Measurements from ENCODE around the gene CCL8. TPM values are rescaled to one million over a fixed set of nuclear protein-coding genes. Genes with fewer than 3 reads are reported as not detected.

The CCL8 gene
- total and polyA plus RNA-seq, 7 donors = 1.6 to 12.5 (median 4.5) TPM; not detected in 3

DNA sequence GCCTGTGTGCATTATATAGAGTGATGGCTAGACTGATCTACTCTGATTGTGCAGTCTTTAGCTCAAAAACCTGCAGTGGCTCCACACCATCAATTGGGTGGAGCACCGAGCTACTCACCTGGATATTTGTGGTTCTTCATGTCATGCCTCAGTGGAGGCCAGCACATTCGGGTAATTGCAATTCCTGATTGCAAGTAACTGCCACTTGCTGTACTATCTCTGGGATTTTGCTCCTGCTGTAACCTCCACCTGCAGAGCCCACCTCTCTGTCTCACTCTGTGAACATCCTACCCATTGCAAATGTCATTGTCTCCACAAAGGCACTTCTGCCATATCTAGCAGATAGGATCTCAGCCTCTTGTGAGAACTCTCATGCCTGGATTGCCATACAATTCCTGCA lies 45.5 kb downstream of the CCL8 start:
- no peak overlapping the region for H3K27ac ChIP-seq
- no peaks in the 10 kb centered on the region for H3K9me3 ChIP-seq
- 55 to 58% methylated on average over 2 of the region's 2 CpGs for WGBS, 2 donors
- no peaks in the 10 kb centered on the region for H3K4me1 ChIP-seq
- no peak overlapping the region for H3K4me3 ChIP-seq
- H3K27me3 ChIP-seq = peaks cover 0 to 10% (median 0%) of the 10 kb centered on the region in 3 donors
- no peak for DNase-seq
- intact Hi-C loops (cut with DNase I) = no loop called here
- TF ChIP-seq, protein P1, sequence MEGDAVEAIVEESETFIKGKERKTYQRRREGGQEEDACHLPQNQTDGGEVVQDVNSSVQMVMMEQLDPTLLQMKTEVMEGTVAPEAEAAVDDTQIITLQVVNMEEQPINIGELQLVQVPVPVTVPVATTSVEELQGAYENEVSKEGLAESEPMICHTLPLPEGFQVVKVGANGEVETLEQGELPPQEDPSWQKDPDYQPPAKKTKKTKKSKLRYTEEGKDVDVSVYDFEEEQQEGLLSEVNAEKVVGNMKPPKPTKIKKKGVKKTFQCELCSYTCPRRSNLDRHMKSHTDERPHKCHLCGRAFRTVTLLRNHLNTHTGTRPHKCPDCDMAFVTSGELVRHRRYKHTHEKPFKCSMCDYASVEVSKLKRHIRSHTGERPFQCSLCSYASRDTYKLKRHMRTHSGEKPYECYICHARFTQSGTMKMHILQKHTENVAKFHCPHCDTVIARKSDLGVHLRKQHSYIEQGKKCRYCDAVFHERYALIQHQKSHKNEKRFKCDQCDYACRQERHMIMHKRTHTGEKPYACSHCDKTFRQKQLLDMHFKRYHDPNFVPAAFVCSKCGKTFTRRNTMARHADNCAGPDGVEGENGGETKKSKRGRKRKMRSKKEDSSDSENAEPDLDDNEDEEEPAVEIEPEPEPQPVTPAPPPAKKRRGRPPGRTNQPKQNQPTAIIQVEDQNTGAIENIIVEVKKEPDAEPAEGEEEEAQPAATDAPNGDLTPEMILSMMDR (IDR thresholded peaks at IDR 0.05) = no peak
- TF ChIP-seq POLR2A (IDR thresholded peaks at IDR 0.05) = no peak
- TF ChIP-seq POLR2AphosphoS5 (IDR thresholded peaks at IDR 0.05) = no peak
- TF ChIP-seq EP300 (IDR thresholded peaks at IDR 0.05) = no peak
- H3K36me3 ChIP-seq = no peaks in the 10 kb centered on the region

DNA sequence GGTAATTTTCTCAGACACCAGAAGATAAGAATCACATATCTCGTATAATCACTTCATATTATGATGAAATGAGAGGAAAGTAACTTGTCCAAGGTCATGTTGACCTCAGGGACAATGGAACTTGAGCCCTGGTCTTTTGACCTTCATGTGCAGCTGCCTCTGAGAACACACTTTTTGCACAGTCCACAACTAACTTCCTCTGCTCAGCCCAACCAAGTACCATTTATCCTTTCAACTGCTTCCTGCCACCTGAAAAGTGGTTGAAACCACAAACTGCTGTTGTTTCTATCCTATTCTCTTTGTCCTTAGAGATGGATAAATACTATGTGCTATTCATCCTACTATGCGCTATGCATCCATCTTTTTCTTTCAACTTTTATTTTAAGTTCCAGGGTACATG lies 46.1 kb downstream of the CCL8 start:
- H3K36me3 ChIP-seq = no peaks in the 10 kb centered on the region
- no peaks in the 10 kb centered on the region for H3K9me3 ChIP-seq
- intact Hi-C loops (cut with DNase I) = no loop called here
- no peak overlapping the region for H3K27ac ChIP-seq
- peaks cover 0 to 10% (median 0%) of the 10 kb centered on the region in 3 donors for H3K27me3 ChIP-seq
- TF ChIP-seq POLR2A (IDR thresholded peaks at IDR 0.05) (no peak), POLR2AphosphoS5 (IDR thresholded peaks at IDR 0.05) (no peak), EP300 (IDR thresholded peaks at IDR 0.05) (no peak)
- TF ChIP-seq, protein P1 (IDR thresholded peaks at IDR 0.05) = no peak
- no peaks in the 10 kb centered on the region for H3K4me1 ChIP-seq
- WGBS, 2 donors = 42 to 58% methylated on average over 2 of the region's 2 CpGs
- no peak for DNase-seq
- no peak overlapping the region for H3K4me3 ChIP-seq

DNA sequence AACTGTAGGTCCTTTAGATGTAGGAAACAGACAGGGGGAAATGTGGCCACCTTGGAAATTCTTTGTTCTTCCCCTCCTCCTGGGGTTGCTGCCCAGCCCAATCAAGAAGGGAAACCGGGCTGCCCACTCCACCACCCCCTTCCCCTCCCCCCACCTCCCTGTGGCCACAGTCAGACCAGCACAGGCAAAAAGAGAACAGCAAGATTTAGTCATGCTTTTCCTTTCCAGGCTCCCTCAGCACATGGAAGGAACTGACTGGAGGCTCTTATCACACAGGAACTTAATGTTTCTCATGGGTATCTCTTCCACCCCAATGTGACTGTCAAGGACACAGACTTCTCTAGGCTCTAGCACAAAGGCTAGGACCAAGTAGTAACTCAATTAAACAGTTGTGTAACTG lies 46.8 kb downstream of the CCL8 start:
- H3K27me3 ChIP-seq = peaks cover 0 to 10% (median 0%) of the 10 kb centered on the region in 3 donors
- no peak for DNase-seq
- H3K4me3 ChIP-seq = no peak overlapping the region
- no peak for TF ChIP-seq EP300 (IDR thresholded peaks at IDR 0.05)
- no peak for TF ChIP-seq POLR2A (IDR thresholded peaks at IDR 0.05)
- TF ChIP-seq, protein P1 (IDR thresholded peaks at IDR 0.05) = no peak
- TF ChIP-seq POLR2AphosphoS5 (IDR thresholded peaks at IDR 0.05) = no peak
- 13 to 19% methylated on average over 1 of the region's 1 CpG for WGBS, 2 donors
- H3K27ac ChIP-seq = no peak overlapping the region
- H3K9me3 ChIP-seq = no peaks in the 10 kb centered on the region
- no peaks in the 10 kb centered on the region for H3K36me3 ChIP-seq
- intact Hi-C loops (cut with DNase I) = no loop called here
- peaks cover 0 to 3% (median 1%) of the 10 kb centered on the region in 4 donors for H3K4me1 ChIP-seq

DNA sequence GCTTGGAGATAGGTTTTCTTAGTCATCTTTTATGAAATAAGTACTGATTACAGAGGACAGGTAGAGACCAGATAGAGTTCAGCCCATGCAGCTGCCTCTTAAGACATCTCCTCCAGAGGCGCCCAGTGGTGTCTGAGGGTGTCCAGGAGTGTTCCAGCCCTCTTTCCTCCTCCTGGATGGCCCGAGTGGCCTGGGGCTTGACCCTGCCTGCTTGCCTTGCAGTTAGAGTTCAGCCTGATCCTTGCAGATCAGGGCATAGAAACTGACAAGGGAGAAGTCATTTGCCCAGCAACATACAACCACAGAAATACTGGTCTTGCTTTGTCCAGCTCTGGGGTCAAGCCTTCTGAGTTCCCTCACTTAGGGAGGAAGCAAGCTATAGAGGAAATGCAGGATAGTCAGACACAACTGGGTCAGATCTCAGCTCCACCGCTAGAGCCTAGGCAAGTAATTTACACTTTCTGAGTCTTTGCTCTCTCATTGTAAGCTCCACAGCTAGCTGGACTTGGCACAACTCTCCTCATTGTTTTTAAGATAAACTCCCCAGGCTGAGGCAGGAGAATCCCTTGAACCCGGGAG lies 47.4 kb downstream of the CCL8 start:
- H3K27ac ChIP-seq = no peak overlapping the region
- H3K4me1 ChIP-seq = peaks cover 0 to 9% (median 3%) of the 10 kb centered on the region in 4 donors
- no peaks in the 10 kb centered on the region for H3K36me3 ChIP-seq
- DNase-seq = no peak
- WGBS, 2 donors = 66 to 70% methylated on average over 4 of the region's 4 CpGs
- no peak overlapping the region for H3K4me3 ChIP-seq
- H3K9me3 ChIP-seq = no peaks in the 10 kb centered on the region
- H3K27me3 ChIP-seq = peaks cover 0 to 10% (median 0%) of the 10 kb centered on the region in 3 donors
- TF ChIP-seq EP300 (IDR thresholded peaks at IDR 0.05) = no peak
- TF ChIP-seq, protein P1 (IDR thresholded peaks at IDR 0.05) = no peak
- no peak for TF ChIP-seq POLR2A (IDR thresholded peaks at IDR 0.05)
- TF ChIP-seq POLR2AphosphoS5 (IDR thresholded peaks at IDR 0.05) = no peak
- intact Hi-C loops (cut with DNase I) = no loop called here

All from sigmoid colon (tissue), 7 donors.